GM18867 (cell line): ENCODE results near the gene BEX5.
"Not testable (repeated sequence)": the region's sequence is repeated elsewhere in the genome, so short reads cannot be mapped to it uniquely, and the experiment has no call there.

Experiments used
- ATAC-seq: cut with Tn5 transposase; IDR thresholded peaks from one replicate; pipeline ENCODE4 v1.9.1; 2021; ENCODE audit warnings: mild to moderate bottlenecking, moderate library complexity; ENCODE audit not compliant: unreplicated experiment

Gene BEX5

DNA sequence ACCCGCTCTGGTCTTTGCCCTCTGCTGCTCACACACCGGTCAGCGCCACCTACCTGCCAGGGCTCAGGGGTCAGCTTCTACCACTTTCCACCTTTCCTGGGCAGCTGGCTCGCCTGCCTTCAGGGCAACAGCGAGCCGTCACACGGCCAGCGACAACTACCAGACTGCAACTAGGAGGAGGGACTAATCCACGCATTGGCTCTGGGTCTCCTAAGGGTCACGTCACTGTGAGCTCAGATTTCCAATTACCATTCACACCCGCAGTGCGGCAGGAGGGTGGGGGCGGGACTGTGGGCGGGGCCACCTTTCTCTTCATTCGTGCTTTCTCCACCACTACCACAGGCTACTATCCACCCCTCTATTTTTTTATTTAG is at the start of gene BEX5:
TSS of gene BEX5 (minus strand) at position 172 of the 374 bp plus-strand sequence. CDS start 1,712 bp downstream, outside the sequence.
- ATAC-seq, result peak; percentile 93

DNA sequence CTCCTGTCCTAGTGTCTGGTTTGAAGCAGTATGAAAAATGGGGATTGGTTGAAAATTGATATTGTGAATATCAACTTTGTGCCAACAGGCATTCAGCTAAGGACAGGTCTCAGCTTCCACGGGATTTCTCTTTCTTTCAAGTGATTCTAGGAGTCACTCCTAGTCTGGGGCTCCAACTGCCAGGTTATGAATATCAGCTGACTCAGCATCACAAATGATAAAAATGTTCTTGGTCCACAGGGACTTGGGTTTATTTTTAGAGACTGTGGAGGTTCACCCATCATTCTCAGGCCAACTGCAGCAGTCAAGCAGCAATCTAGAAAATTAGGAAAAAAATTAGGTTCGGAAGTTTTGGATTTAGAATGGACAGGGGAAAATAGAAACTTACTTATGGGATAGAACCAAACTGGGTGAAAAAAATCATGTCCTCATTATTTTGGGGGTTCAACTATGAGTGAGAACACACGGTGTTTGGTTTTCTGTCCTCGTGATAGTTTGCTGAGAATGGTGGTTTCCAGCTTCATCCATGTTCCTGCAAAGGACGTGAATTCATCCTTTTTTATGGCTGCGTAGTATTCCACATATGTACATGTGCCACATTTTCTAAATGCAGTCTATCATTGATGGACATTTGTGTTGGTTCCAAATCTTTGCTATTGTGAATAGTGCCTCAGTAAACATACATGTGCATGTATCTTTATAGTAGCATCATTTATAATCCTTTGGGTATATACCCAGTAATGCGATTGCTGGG is 30.4 kb upstream of the BEX5 start:
- ATAC-seq, result no peak

DNA sequence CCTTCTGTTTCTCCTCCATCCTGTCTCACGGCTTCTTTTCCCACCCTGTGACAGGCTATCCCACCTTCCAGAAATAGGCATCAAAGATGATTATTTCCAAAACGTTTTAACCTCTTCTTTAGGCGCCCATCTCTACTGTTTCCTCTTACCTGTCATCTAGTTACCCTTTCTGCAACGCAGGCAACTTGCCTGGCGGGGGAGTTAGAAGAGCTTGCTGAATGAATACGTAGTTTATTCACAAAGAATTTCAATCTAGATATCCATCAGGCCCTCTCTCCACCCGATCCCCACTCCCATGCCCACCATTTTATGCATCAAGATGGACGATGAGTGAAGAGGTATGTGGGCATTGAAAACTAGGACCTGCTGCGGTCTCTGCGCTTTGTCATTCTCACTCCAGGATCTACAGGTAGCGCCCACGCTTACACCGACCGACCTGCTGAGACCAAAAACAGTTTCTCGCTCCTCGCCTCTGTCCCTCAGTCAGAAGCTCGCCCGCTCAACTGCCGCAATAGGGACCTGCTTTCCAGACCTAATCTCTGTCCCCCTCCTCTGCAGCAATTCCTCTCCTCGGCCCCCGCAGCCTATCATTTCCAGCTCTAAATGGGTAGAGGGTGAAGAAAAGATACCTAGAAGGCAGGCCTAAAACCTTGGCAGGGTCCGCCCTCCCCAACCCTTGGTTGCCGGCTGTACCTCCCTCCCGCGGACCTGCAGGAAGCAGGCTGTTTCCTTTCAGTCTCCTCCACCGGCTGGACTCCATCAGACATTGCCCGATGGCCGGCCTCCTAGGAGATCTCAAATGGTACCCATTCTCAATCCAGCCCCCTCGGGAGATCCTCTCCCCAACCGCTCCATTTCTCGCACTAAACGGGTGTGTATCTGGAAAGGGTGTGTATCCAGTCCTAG is 624 bp downstream of the BEX5 start:
- peak; percentile 33 for ATAC-seq

DNA sequence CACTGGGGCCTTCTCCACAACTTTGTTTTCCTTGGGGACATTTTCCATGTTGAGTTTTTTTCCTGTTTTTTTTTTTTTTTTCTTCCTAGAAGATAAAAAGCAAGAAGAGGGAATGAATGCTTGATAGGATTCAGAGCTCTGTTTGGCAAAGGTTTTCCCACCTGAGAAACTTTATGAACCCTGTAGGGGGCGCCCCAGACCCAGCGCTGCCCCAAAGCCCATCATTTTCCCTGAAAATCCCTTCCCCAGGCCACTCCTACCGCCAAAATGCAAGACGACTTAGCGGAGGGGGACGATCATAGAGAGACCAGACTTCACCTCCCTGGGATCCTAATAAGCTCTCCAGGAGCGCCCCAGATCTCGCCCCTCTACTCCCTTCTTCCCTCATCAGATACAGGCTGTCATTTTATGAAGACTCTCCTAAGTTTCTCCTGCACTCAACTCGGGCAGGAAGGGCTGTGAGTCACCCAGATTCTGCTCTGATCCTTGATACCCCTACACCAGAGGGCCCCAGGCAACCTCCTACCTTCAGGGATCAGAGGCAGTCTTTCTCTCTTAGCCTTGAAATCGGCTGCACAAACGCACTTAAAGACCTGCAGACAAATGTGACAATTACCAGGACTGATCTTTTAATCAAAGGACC is 1.4 kb downstream of the BEX5 start:
- ATAC-seq, result no peak

DNA sequence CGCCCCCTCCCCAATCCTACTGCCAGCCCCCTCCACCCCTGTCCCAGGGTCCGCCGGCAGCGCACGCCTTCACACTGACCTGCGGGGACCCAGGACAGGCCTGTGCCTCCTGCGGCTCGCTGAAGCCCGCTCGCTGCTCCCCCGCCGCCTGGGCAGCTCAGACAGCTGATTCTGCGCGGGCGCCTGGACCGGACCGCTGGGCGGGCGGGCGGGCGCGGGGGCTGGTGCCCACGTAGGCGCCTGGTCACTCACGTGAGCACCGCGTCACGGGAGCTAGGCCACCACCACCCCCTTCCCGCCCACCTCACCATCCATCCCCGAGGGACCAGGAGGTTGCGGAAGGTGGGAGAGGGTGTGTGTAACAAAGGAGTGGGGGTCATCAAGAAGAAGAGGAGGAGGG is 13.5 kb downstream of the BEX5 start, which contains the start of gene TCEAL6:
TSS of gene TCEAL6 (minus strand) at position 208 of the 400 bp plus-strand sequence.
- ATAC-seq, result not testable (repeated sequence)

DNA sequence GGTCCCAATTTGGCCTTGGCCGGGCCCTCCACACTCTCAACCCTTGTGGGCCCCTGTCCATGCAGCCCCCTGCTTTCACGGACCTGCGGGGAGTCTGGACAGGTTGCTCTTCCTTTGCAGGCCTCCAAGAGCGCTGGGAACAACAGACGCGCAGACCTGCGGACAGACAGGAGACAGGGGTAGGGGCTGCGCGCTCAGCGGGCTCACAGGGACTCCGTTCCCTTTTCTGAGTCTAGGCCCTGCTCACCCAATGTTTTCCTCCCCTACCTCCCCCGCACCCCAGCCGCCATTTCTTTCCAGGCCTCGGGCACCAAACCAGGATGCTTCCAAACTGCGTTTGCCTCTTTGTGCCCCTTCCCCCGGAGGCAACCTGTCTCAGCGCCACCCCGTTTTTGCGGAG is 14.1 kb downstream of the BEX5 start:
- ATAC-seq, result not testable (repeated sequence)

DNA sequence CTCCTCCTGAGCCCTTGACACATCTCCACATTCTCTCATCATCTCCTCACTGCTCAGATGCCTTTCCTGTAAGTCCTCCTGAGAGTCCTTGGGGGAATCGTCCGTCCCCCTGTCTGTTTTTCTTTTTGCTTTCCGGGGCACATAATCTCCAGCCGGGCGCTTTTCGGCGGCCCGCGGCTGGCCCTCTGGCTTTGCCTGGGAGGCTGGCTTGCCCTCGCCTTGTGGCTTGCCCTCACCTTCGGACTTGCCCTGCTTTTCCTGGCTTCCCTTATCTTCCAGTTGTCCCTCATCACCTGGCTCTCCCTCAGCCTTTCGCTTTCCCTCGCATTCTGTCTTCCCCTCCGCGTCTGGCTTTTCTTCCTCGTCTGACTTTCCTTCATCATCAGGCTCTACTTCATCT is 14.9 kb downstream of the BEX5 start:
- not testable (repeated sequence) for ATAC-seq

DNA sequence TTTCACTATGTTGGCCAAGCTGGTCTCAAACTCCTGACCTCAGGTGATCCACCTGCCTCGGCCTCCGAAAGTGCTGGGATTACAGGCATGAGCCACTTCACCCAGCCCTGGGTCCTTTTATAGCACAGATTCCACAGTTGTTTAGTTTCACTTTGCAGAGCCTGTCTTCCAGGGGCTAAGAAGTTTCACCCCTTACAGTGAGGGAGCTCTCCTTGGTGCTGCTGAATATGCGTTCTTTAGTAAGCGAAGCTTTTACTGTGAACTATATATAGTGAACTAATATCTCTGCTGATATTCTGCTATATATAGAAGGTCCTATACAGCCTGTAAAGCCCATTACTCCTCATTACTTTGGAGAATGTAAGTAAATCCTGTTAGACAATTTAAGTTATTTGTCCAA is 17.7 kb downstream of the BEX5 start:
- ATAC-seq, result no peak

DNA sequence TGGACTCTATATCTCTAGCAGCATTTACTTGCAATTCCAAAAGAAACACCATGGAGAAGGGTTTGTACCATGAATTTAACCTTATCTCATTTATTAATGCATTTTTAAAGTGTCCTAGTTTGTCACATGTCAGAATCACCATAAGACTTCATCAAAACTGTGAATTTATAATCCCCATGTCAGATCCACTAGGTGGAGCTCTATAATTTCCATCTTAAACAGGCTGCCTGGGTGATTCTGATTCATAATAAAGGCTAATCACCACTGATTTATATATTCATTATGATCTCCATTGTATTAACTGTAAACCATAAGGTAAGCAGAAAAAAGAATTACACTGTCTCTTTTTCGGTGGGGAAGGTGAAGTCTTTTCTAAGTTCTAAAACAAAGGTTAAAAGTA is 26.3 kb downstream of the BEX5 start:
- ATAC-seq, result no peak

DNA sequence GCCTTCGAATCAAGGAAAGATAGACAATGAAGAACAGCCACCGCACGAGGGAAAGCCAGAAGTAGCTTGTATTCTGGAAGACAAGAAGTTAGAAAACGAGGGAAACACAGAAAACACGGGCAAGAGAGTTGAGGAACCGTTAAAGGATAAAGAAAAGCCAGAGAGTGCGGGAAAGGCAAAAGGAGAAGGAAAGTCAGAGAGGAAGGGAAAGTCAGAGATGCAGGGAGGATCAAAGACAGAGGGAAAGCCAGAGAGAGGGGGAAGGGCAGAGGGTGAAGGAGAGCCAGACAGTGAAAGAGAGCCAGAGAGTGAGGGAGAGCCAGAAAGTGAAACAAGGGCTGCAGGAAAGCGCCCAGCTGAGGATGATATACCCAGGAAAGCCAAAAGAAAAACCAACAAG is 28.9 kb downstream of the BEX5 start:
- no peak for ATAC-seq

DNA sequence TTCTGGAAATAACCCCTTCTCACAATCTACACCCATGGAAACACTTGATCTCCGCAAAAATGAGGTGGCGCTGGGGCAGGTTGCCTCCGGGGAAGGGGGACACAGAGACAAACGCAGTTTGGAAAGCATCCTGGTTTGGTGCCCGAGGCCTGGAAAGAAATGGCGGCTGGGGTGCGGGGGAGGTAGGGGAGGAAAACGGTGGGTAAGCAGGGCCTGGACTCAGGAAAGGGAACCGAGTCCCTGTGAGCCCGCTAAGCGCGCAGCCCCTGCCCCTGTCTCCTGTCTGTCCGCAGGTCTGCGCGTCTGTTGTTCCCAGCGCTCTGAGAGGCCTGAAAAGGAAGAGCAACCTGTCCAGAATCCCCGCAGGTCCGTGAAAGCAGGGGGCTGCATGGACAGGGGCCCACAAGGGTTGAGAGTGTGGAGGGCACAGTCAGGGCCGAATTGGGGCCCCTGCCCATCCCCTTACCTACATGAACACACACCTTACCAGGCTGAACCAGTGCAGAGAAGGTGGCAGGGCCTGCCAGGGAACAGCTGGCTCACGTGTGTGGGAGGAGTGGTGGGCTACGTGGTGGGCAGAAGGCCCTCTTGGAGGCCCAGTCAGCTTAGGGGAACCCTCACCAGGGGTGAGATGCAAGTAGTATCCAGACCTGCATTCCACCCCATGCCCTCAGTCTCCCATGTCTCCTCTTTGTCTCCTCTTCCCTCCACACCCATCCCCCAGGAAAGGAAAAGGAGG is 29.5 kb downstream of the BEX5 start:
- ATAC-seq, result not testable (repeated sequence)

DNA sequence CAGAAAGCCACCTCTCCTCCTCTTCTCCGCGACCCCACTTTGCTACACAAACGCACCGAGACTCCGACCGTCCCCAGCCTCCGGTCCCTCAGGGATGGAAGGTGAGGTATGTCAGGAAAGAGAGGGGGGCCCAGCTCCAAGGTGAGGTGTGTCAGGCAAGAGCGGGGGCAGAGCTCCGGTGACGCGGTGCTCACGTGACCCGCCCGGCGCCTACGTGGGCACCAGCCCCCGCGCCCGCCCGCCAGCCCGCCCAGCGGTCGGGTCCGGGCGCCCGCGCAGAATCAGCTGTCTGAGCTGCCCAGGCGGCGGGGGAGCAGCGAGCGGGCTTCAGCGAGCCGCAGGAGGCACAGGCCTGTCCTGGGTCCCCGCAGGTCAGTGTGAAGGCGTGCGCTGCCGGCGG is 30.3 kb downstream of the BEX5 start, which contains the start of gene TCEAL2:
TSS of gene TCEAL2 (plus strand) at position 244 of the 400 bp plus-strand sequence. CDS start 1,152 bp downstream, outside the sequence.
- ATAC-seq, result not testable (repeated sequence)

DNA sequence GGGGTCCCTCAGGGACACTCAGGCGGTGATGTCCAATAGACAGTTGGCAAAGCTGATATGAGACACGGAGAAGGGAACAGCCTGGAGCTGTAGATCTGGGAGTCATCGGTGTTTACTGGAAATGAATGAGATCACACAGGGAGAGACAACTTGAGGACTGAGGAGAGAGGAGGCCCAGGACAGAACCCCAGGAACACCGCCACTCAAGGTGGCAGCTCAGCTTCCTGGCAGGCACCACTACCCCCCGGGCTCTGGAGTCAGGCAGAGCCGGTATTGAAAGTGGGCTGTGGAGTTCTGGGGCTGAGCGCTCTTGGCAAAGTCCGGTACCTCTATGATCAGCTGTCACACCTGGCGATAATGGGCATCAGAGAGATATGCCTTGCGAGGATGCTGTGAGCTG is 30.8 kb downstream of the BEX5 start:
- ATAC-seq, result not testable (repeated sequence)

DNA sequence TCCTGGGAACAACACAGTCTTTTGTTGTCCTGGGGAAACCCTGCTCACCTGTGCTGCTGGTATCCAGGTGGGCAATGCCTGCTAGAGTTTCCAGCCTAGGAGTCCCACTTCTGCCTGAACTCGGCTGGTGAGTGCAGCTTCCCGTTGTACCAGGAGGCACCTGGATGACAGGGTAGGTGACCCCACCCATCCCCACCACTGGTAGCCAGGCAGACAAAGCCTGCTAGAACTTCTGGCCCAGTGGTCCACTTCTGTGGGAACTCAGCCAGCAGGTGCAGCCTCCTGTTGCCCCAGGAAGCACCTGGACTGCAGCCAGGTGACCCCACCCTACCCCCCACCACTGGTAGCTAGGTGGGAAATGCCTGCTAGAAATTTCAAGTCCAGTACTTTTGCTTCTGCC is 40.0 kb downstream of the BEX5 start:
- ATAC-seq, result no peak

DNA sequence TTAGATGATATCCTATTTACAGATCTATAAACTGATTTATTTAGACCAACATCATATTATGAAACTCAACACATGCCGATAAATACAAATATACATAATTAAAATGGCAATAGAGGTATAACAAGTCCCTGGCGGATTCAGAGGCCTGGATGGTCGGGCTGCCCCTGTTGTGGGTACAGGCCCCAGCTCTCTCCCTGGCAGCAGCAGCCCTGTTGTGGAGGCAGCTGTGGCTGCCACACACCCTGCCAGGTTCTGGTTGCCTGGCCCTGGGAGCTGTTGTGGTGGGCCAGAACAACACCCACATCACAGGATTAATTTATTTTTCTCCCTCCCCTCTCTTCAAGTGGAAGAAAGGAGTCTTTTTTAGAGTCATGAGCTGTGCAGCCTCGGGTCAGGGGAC is 42.4 kb downstream of the BEX5 start:
- ATAC-seq, result no peak
